NCI-H187 treated with DMSO at 0.1 percent for 48 hours (cell line): Measurements from ENCODE around the gene TYRP1.
"Not testable (repeated sequence)": the region's sequence is repeated elsewhere in the genome, so short reads cannot be mapped to it uniquely, and the experiment has no call there.

Experiments
- DNase-seq: peaks from one replicate; lab custom pipeline; 2025; lab: John Stamatoyannopoulos, UW

Gene TYRP1, protein sequence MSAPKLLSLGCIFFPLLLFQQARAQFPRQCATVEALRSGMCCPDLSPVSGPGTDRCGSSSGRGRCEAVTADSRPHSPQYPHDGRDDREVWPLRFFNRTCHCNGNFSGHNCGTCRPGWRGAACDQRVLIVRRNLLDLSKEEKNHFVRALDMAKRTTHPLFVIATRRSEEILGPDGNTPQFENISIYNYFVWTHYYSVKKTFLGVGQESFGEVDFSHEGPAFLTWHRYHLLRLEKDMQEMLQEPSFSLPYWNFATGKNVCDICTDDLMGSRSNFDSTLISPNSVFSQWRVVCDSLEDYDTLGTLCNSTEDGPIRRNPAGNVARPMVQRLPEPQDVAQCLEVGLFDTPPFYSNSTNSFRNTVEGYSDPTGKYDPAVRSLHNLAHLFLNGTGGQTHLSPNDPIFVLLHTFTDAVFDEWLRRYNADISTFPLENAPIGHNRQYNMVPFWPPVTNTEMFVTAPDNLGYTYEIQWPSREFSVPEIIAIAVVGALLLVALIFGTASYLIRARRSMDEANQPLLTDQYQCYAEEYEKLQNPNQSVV

GRCh38 chr9:12693141-12693540, at the start of gene TYRP1:
TSS of gene TYRP1 (plus strand) at chr9:12693385. CDS start at chr9:12693997, 612 bp downstream.
- no peak for DNase-seq

- no peak for DNase-seq
These were observed 49.5 kb upstream of the TYRP1 start for GRCh38 chr9:12643686-12644085.

DNA sequence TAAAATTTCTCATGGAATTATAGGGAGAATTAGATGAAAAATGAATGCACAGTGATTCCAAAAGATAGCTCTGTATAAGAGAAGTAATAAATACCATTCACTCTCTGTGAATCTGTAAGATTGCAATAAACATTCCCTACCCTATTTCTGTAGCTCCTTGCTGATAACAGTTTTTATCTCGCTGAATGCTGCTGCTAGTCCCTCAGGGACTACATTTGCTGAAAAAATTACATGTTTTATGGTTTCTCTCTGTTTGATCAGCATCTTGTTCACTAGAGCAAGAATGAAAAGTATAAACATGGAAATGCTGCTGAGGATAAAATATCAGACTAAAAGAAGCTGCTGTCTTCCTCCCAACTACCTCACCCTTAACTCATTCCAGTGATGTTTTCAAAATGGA, 44.3 kb upstream of the TYRP1 start:
- no peak for DNase-seq

GRCh38 chr9:12651125-12651524, 42.1 kb upstream of the TYRP1 start:
- no peak for DNase-seq

DNA sequence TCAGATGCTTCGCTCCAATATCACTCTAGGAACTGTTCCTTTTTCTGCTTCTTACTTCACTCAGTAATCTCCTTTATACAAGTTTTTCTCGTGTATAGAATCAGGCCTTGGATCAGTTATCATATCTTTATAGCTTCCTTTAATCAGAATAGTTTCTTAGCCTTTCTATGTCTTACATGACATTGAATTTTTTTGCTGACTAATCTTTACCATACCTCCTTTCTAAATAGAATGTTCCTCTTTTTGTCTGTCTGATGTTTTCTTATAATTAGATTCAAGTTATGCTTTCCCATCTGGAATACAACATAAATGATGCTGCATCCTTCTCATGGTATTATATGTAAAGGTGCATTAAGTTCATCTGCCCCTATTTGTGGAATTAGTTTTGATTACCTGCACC, 40.2 kb upstream of the TYRP1 start:
- no peak for DNase-seq

DNA sequence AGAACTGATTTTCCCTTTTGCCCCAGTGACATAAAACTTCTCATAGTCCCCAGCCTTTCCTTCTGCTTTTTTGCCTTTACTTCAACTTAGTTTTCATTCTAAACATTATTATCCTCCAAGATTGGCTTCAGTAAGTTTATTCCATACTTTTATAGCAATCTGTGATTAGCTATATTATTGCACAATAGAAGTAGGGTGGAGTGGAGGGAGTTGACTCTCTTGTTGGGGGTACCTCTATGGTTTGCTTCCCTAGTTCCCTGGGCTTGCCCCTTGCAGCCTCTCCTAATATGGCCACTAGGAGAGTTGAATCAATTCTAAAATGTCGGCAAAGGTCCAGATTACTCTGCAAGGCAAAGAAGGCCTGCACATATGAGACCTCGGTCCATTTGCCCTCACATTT, 36.4 kb upstream of the TYRP1 start:
- no peak for DNase-seq

GRCh38 chr9:12657233-12657632, 36.0 kb upstream of the TYRP1 start:
- DNase-seq, result no peak

- DNase-seq, result no peak
These were observed 35.2 kb upstream of the TYRP1 start for GRCh38 chr9:12657998-12658397.

DNA sequence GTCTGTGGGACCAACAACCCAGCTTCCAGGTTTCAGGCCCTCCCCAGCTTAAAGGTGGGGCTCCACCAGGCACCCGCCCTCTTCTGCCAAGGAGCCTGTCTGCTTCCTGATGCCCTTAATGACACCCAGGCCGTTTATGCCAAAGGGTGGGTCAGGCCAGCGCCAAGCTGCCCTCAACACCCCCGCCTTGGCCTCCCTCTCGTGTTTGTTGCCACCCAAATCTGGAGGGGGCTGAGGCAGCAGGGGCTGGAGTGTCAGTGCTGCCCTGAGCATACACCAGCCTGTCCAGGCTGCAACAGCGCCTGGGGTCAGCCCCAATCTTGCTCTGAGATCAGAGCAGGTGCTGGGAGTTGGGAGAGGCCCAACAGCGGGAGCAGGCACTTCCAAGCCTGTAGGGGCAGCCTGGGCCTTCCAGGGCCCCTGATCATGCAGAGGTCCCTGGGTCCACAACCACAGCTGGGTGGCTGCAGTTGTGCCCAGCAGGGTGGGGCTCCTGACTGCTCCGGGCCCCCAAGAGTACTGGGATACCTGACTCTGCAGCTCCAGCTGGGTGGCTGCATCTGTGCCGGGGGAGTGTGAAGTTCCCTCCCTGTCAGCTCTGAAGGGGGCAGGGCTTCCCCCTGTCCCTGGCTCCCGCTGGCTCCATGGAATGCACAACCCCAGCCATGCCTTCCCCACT, 34.5 kb upstream of the TYRP1 start:
- no peak for DNase-seq

- DNase-seq, result no peak
These were observed 34.0 kb upstream of the TYRP1 start for GRCh38 chr9:12659220-12659619.

DNA sequence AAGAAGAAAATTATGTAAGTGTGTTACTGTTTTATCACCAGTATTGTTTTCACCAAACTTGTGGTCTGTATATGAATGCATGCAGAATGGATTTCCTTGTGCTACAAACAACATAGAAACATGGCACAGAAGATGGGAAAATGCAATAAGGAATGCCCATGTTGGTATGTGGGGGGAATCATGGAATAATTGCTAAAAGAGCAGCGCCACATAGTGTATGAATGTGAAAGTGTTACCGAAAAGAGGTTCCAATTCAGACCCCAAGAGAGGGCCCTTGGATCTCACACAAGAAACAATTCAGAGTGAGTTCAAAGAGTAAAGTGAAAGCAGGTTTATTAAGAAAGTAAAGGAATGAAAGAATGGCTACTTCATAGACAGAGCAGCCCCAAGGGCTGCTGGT, 26.4 kb upstream of the TYRP1 start:
- DNase-seq, result no peak

GRCh38 chr9:12667892-12668291, 25.3 kb upstream of the TYRP1 start:
- DNase-seq, result no peak

- no peak for DNase-seq
These were observed 23.2 kb upstream of the TYRP1 start for GRCh38 chr9:12670006-12670405.

DNA sequence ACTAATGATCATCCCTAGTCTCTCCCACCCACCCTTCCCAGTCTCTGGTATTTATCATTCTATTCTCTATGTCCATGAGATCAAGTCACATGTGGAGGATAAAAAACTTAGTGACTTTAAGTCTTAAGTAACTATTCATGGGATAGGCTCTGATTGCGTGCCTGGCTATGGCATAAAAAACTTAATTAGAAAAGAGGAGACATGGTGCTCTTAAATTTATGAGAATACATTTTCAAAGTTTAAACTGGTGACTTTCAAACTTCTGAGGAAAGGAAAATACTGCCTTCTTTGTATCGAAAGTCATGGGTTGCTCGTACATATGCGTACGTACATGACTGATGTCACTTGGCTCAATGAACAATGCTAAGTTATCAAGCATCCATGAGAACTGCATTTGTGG, 18.2 kb upstream of the TYRP1 start:
- no peak for DNase-seq

DNA sequence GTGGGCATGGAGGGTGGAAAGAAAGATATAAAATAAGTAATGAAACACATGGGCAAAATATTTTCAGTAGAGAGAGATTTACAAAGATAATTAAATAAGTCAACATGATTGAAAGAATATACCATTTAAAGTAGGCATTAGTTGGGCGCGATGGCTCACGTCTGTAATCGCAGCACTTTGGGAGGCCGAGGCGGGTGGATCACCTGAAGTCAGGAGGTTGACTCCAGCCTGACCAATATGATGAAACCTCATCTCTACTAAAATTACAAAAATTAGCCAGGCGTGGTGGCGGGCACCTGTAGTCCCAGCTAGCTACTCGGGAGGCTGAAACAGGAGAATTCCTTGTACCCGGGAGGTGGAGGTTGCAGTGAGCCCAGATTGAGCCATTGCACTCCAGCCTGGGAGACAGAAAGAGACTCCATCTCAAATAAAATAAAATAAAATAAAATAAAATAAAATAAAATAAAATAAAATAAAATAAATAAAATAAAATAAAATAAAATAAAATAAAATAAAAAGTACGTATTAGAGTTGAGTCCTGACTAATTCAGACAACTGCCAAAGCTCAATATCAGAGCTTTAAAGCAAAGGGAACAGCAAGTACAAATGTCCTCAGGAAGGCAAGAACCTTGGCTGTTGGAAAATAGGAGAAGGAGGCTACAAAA, 15.6 kb upstream of the TYRP1 start:
- not testable (repeated sequence) for DNase-seq

- DNase-seq, result no peak
These were observed 12.8 kb upstream of the TYRP1 start for GRCh38 chr9:12680341-12680740.

DNA sequence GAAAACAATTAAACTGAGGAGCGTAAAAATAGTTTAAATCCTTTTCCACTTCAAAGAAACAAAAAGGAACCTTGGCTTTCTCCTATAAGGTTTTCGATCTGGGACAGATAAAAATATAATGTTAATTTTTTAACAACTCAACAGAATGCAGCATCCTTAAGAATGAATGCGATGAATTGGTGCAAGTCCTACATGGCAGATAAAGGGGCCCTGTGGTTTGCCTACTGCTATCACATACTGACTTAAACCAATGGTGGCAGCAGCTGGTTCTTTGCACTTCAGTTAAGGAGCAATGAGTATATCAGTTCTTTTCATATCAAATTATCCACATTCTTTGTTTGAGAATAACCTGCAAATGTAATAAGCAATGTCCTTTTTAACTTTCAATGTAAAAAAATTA, 12.4 kb upstream of the TYRP1 start:
- no peak for DNase-seq

DNA sequence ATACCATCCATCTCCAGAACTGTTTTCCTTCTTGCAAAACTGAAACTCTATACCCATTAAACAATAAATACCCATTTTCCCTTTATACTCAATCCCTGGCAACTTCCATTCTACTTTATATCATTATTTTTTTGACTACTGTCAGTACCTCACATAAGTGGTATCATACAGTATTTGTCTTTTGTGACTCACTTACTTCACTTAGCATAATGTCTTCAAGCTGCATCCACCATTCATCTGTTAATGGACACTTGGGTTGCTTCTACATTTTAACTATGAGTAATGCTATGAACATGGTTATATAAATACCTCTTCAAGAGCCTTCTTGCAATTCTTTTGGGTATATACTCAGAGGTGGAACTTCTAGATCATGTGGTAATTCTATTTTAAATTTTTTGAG, 11.6 kb upstream of the TYRP1 start:
- no peak for DNase-seq

DNA sequence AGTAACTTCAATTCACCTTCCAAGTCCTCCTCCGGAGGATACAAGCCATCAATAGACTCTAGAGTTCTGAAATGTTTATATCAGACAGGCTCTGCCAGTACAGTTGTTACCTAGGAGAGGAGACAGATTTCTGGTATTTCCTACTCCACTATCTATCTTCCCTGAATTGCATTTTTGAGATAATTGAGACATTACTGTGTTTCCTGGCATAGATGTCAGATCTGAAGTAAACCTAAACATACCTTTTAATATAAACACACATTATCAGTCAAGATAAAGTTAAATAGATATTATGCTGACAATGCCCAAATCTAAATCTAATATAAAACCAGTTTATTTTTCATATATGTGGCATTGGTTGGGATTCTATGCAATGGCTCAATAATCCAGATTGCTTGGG, 8.2 kb upstream of the TYRP1 start:
- no peak for DNase-seq

DNA sequence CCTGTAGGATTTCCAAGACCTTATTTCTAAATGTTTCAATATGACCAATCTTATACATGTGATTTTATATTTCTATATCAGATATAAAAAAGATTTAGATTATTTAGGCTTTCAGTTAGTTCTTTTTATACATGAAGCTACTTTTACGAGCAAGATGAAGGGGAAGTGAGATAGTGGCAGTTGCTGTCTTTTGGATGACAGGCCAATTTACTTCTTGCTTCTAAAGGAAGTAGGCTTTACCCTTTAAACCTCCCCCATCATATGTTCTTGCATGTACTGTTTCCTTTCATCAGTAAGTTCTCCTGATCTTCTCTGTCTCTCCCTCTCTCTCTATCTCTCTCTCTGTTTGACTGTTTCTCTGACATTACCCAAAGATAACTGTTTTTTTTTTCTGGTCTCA, 4.0 kb upstream of the TYRP1 start:
- no peak for DNase-seq

- DNase-seq, result no peak
These were observed 828 bp downstream of the TYRP1 start for GRCh38 chr9:12694013-12694412.

GRCh38 chr9:12695474-12695873, 2.3 kb downstream of the TYRP1 start:
- no peak for DNase-seq
